HG03571 (cell line): ENCODE data around the gene LMAN1L.
A peak's percentile ranks its signal among the peaks of the same experiment; 100 is the strongest.

Source experiments
- ATAC-seq: cut with Tn5 transposase; IDR thresholded peaks from one replicate; pipeline ENCODE4 v1.9.1; 2021; ENCODE audit not compliant: unreplicated experiment

Gene LMAN1L

GRCh38 chr15:74833376-74834107 lies 20.9 kb downstream of the LMAN1L start:
- no peak for ATAC-seq

DNA sequence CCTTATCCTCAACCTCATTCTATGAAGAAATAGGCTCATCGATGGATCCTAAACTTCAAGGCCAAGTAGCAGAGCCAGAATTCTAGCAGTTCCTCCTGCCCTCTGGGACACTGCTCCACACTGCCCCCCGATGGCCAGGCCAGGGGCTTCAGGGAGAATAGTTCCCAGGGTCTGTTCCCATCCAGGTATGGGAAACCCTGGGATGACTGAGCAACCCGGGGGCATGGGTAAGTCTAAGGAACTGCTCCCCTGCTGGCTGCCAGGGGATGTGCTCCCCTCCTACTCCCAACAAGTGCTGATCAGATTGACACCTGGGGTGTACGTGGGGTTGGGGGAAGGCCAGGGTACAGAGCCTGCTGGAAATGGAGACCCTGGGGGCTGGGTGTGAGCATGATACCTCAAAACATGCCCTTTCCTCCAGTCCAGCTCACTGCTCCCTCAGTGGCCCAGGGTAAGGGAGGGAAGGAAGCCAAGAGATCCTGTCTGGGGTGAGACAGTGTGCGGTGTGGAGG lies 22.7 kb downstream of the LMAN1L start:
- ATAC-seq, result no peak

DNA sequence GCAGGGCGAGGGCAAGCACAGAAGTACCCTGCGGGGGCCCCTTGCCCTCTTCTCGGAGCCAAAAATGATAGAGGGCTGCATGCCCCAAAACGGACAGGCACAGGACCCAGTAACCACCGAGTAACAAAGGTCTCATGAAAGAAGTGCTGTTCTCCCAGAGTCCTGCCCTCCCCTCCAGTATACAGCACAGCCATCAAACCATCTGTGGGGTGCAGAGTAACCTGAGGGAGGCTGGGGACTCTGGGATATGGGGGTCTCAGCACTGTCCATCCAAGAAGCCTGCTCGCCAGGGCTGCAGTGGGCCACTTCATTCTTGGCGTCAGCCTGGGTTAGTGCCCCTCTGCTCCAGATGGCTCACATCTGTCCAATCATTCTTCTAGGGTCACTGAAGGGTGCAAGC lies 24.2 kb downstream of the LMAN1L start:
- no peak for ATAC-seq

DNA sequence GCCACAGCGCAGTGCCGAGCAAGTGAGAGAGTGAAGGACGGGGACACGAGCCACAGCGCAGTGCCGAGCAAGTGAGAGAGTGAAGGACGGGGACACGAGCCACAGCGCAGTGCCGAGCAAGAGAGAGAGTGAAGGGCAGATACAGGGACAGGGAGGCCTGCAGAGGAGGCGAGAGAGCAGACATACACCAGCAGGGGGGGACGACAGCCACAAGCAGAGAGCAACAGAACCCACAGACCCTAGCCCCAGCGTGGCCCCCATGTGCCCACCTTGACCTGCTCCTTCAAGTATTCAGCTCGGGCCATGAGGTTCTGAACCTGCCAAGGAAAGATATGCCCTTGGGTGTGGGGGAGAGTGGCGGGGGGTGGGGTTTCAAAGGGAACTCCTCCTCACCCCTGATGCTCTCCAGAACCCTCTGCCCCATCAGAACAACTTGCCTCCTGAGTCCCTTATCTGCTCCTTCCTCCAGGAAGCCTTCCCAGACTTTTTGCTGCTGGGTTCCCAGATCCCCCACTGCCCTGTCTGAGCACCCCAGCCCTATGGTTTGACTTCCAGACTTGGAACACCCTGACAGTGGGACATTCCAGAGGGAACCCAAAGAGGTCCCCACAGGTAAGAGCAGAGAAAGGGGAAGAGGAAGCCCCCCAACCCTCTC lies 25.0 kb downstream of the LMAN1L start:
- ATAC-seq, result no peak

- no peak for ATAC-seq
These were observed 25.5 kb downstream of the LMAN1L start for GRCh38 chr15:74838137-74838516.

DNA sequence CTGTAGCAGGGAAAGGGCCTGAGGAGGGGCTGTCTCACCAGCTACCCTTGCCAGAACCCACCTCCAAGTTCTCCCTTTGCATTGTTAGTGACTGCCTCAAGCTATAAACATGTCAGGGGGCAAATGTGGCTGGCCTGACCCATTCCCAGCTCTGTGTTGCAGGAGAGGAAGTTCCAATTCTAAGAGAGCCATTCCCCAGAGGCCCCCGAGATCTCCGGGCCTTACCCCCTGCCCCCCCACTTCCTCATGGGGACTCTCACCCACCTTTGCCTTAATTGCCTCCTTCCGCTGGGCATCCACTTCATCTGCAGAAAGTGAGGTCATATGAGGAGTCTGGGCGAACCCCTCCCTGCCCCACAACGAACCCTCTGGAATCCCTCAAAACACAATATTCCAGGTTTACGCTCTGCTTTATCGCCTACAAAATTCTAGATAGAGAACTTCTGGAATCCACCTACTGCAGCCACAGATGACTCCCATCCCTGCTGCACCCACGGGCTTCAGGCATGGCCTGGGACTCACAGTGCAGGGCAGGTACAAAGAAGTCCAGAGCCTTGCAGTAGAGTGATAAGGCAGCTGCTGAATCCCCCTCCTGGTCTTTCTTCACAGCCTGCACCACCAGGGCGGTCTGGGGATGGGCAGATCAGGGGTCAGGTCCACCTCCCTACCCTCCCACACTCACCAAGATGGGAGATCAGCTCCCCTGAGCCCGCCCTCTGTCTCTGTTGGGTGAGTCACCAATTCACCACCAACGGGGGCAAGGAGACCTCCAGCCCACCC lies 26.3 kb downstream of the LMAN1L start:
- ATAC-seq, result no peak

DNA sequence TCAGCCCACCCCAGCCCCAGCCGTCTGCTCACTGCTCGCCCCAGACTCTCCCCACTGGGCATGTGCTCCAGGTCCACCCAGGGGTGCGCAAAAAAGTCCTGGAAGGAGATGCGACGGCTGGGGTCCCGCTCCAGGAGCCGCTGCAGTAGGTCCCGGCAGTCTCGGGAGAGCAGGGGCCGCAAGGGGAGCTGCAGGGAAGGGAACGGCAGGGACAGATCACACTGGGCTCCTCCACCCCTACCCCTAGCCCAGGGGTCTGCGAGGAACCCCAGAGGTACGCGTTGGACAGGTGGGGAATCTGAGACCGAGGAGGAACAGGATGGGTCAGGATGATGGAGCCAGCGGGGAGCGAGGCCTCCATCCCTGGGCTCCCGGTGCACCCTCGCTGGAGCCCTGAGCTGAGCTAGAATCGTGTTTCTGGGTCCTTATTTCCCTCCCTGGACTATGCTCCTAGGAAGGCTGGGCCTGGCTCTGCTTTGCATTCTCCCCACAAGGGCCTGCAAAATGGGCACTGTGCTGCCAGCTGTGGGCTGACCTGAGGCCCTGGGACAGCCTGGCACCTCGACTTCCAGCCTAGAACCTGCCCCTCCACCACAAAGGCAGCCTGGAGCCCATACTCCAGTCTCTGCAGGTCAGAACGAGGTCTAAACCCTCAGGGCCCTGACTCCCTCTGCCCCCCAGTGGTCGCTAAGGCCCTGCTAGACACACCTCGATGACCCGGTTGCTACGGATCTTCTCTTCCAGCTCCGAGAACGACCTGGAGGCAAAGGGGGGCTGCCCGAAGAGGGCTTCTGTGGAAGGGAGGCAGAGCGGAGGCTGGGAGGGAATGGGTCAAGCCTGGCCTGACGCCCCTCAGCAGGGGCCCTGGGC lies 27.1 kb downstream of the LMAN1L start:
- ATAC-seq, result no peak

DNA sequence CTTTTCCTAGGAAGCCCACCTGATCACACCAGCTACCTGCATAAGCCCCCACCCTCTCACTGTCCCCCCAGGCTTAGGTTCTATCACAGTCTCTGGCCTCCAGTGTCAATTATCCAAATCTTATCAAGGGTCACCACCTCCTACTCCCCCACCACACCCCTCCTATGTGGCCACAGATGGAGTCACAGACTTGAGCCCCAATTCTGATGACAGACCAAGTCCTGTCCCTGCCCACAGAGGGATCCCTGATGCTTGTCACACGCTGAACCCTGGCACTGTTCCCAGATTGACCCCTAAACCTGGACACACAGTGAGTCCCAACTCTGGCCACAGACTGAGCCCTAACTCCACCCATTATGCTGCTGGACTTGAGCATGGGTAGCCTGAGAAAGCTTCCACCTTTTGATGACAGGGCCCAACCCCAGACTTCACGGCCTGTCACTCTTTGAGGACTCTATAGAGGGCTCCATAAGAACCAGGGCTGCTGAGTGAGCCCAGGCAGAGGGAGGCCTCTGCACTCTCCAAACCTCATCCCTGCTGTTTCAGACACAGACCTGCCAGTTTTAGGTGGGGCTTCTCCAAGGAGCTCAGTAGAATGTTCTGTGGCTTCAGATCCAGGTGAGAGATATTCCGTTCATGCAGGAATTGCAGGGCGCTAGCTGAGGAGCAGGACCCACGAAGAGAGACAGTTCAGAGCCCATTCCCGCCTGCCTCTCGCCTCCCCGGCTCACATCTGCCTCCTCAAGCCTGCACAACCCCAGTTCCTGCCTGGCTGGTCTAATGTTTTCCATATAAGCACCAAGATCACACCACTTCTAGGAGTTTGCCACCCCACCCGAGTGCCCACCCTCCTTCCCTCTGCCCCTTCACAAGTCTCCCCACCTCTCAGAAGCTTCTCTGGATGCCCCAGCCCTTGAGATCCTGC lies 28.5 kb downstream of the LMAN1L start:
- no peak for ATAC-seq

DNA sequence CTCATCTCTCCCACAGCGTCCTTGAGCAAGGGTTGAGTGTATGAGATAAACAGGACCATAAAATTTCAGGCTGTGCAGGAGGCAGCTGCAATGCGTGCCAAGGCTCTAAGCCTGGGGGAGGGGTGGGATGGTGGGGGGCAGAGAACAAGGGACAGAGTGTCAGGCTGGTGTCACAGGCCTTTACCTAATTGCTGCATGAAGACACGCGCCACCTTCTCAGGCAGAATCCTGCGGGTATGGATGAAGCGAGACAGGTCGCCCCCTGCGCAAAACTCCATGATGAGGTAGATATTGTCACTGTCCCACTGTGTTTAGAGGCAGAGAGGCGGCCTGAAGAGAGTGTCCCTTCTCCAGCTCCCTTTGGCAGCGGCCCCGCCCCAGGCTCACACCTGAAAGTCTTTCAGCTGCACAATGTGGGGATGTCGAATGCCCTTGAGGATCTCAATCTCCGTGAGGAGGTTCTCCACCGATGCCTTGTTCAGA lies 29.3 kb downstream of the LMAN1L start:
- no peak for ATAC-seq

GRCh38 chr15:74842581-74843444 lies 30.2 kb downstream of the LMAN1L start, which contains the start of gene ULK3:
Gene ULK3, minus strand, starts transcription at chr15:74843156. Its CDS starts 51 bp downstream, at chr15:74843105.
- peak; percentile 75 for ATAC-seq

DNA sequence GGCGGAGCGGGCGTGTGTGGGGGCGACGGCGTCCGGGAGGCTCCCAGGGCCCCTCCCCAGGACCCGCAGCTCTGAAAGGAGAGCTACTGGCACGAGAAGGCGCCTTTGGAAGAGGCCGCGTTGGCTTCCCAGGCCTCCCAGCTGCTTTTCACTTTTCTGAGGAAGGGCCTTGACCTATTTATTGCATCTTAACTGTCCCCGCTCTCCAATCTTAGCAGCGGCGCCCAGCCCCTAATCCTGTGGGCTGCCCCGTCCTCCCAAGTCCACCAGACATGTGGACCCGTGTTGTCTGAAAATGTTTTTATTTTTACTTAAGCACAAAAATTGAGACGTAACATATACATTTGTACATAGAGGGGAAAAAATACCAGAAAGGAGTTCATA lies 30.8 kb downstream of the LMAN1L start:
- no peak for ATAC-seq

GRCh38 chr15:74843891-74844299 lies 31.3 kb downstream of the LMAN1L start:
- no peak for ATAC-seq

DNA sequence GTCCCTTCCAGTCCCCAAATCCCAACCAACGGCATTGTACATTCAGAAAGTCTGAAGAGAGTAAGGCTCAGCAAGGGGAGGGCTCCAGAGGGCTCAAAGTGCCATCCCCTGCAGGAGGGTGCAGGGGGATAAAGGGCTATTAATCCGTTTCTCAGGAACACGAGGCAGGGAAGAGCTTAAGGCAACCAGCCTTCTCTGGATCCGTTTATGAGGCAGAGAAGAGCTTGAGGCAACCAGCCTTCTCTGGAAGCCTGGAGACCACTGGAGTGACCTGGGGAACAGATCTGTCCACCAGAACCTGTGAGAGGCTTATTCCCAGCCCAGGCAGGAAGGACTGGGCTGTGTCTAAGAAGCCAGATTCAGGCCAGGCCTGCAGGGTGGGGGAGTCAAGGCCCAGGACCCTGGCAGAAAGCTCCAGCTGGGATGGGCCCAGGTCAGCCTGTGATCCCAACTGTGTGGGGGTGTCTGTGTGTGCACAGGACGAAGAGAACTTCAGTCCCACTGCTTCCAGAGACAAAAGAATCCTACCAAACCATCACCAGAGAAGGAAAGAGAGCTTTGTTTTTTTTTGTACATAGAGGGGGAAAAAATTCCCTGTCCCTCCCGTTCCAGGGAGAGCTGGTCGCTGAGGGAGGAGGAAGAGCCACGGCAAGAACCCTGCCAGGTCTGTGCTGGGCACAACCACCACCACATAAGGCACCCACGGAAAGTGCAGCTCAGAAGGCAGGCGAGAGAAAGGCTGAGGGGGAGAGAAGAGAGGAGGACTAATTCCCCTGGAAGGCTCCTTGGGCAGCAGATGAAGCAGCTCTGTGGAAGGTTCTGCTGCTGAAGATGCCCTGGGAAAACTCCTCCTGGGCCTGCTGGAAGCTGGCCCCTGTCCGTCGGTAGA lies 31.9 kb downstream of the LMAN1L start:
- ATAC-seq, result no peak

DNA sequence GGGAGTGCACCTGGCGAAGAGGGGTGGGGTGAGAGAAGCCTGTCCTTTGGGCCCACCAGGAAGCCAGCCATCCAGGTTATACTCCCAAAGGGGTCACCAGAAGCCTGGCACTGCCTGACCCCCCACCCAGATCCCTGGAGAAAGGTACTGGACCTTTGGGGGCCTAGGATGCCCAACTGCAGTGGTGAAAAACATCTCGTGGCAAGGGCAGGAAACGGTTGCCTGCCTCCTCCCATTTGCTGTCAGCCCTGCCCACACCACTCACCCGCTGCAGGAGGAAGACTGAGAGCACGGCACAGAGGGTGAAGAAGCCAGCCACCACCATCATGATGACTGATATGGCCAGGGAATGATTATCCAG lies 32.6 kb downstream of the LMAN1L start:
- ATAC-seq, result no peak

DNA sequence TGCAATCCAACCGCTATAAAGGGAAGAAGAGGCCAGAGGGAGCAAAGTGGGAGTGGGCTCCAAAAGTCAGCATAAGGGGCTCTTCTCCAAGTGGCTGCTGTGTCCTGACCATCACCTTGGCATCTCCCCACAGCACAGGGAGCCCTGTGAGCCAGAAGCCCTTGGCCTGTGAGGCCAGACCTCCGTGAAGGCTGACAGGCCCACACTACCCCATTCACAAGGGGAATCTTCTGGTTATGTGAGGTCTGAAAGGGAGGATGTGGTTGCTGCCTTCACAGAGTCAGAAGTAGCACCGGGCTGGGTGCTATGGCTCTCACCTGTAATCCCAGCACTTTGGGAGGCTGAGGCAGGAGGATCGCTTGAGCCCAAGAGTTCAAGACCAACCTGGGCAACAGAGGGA lies 32.9 kb downstream of the LMAN1L start:
- ATAC-seq, result no peak

- no peak for ATAC-seq
These were observed 34.8 kb downstream of the LMAN1L start for GRCh38 chr15:74847432-74847831.

- ATAC-seq, result no peak
These were observed 37.8 kb downstream of the LMAN1L start for GRCh38 chr15:74850393-74850792.

- ATAC-seq, result no peak
These were observed 39.3 kb downstream of the LMAN1L start for GRCh38 chr15:74851960-74852359.
